Stimulated activated CD4-positive, alpha-beta T cell treated with anti-CD3 and anti-CD28 coated beads, Interleukin-12 subunit alpha, Interleukin-12 subunit beta, amount 100 ng/mL, for 24 hours (primary cell): ENCODE data around the gene PDCD1LG2.
"Not testable (repeated sequence)": the region's sequence is repeated elsewhere in the genome, so short reads cannot be mapped to it uniquely, and the experiment has no call there.

Experiments
- DNase-seq, 2 experiments: peaks; one replicate each; pipeline ENCODE4 v3.0.0-alpha.2; 2020; ENCODE audit warnings: low read depth in 2 of 2

The PDCD1LG2 gene

DNA sequence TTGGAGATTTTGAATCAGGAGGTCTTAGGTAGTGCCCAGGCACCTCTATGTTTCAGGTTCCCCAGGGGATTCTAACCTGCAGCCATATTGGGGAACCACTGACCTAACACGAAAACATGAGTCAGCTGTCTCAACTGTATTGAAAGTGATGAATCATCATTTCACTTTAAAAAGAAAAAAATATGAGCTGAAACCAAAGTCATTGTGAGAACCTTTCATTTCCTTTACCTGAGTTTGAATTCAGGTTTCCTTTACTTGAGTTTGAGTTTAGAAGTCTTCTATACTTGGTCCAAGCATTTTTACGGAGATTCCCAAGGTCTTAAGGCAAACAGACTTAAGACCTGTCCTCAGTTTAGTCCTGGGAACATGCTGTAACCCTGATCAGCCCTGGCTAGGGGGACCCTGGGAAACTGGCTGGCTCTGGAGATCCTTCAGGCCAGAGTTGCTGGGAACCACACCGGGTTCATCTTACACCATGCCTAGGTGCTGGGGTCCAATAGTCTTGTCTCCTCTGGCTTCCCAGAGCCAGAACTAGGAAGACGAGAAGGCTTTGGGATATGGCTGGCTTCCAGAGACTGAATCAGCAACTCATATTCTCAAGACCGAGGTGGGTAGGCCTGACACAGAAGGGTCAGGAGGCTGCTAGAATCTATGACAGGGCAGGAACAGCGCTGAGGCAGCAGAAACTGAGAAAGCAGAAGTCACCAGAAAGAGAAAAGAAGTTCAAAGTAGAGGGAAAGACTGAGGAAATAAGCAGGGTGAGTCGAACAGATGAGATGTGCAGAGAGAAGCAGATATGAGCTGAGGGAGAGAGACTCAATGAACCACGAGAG, 16.4 kb upstream of the PDCD1LG2 start:
- DNase-seq: no peak

GRCh38 chr9:5494765-5495164, 15.6 kb upstream of the PDCD1LG2 start:
- DNase-seq: not testable (repeated sequence)

- DNase-seq: no peak
These were observed 11.2 kb upstream of the PDCD1LG2 start for GRCh38 chr9:5499157-5499556.

DNA sequence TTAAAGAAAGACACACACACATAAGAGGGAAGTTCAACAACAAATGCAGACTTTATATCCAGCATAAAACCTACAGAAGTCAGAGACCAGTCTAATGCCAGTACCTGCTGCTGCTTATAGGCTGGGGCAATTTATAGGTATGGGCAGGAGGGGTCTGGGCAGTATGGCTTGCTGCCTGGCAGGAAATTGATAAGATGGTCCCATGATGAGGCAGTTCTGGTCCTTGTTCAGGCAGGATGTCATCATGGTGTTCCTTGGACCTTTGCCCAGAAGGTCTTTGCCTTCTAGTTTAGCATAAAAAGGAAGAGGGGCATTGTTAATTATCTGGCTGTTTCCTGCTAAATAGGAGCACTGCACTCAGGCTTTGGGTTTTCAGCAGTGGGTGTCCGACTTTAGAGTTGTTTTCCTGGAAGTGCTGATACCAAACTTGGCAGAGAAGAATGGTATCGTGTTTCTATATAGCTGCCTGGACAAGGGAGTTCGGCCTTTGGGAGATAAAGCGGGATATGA, 10.4 kb upstream of the PDCD1LG2 start:
- DNase-seq: no peak

GRCh38 chr9:5500441-5501235, 9.7 kb upstream of the PDCD1LG2 start:
- DNase-seq: no peak

GRCh38 chr9:5502553-5502952, 7.8 kb upstream of the PDCD1LG2 start:
- no peak for DNase-seq

DNA sequence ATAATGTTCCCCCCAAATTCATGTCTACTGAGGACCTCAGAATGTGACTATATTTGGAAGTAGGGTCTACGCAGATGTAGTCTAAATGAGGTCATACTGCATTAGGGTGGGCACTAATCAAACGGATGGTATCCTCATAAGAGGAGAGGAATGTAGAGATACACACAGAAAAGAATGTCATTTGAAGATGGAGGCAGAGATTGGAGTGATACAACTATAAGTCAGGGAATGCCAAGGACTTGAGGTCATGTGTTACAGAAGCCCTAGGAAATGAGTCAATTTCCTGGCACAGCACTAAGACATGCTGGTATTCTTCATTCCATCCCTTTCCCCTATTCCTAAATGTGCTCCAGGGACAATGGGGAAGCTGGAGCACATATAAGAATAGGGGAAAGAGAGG, 758 bp upstream of the PDCD1LG2 start:
- no peak for DNase-seq

DNA sequence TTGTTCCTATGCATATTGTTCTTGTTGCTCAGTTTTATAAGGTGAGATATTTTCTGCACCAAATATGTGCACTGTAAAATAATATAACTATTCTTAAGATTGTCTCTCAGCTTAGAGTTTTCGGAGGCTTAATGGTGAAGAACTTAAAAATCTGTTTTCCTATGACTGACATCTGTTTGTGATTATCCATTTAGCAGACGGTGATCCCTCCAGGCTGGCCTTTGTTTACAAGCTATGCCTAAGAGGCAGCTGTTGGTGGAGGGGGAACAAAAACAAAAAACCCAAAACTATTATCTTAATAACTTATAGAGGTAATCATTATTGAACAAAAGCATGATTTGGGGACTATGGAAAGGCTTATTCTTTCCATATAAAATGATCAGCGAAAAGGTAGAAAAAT, 658 bp downstream of the PDCD1LG2 start:
- DNase-seq: no peak

DNA sequence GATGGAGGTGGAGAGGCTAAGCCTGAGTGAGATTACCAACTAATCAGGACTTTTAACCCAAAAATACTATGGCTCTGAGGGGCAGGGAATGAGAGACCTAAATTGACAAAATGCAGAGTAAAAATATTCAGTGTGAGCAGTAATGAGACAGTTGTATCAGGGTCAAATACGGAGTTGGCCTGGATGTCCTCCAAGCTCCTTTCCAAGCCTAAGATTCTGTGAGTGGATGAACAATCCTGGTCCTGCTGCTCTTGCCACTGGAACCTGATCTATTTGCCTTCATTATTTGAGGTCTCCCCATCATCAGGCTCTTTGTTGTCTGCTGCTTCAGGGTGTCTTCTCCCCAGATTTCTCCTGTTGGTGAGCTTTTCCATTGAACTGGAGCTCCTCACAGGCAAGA, 1.1 kb downstream of the PDCD1LG2 start:
- DNase-seq: no peak

- DNase-seq: no peak
These were observed 1.7 kb downstream of the PDCD1LG2 start for GRCh38 chr9:5511935-5512580.

DNA sequence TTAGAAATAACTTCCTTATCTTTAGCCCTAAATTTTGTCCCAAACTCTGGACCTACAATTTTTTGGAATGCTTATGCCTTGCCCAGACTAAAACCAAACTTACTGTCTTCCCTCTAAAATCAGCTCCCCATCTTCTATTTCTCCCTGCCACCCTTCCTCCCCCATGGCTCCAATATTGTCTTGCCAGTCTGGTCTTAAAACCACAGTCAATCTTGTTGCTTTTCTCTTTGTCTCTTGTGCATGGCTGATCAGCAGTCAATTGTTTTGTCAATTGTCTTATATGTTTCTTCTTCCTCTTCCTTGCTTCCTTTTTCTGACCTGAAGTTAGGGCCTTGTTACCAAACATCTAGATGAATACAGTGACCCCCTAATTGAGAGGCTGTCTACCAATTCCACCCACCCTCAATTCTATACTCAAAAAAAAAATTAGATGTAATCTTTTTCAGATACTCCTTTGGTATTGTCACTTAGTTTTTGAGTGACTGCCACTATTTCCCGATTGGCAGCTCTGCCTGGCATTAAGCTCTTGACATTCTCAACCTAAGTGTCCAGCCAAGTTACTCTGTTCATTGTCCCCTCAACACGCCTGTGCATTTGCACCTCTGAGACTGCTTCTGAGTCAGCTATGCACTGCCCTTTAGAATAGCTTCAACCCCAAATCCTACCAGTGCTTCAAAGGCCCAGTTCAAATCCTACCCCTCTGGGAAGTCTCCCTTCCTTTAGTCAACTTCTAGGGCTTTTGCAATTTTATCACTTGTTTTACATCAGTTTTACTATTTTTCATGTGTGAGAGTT, 2.5 kb downstream of the PDCD1LG2 start:
- DNase-seq: no peak

DNA sequence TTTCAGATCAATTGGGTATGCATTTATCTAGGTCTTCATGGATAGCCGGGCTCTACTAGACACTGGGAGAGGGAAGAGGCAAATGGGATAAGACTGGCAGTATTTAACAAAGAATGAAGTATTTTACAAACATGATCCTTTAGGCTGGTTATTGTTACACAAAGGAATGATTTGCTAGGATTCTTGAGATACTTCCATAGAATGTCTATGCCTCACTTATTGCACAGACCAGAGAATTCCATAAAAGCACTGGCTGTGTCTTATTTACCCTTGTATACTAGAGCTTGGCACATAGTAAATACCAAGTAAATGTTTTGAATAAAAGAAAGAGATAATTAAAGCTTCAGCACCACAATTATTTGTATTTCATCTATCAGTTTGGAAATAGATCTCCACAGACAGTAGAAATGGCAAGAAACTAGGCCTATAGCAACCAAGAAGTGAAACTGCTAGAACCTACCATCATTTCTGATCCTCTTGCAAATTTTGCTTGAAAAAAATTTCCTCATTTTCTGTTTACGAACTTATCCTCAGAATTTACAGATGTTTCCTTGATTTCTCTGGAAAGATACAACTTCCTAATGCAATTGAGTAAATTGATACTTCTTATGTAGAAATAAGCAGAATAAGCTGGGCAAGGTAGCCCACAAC, 3.8 kb downstream of the PDCD1LG2 start:
- no peak for DNase-seq

- DNase-seq: no peak
These were observed 4.4 kb downstream of the PDCD1LG2 start for GRCh38 chr9:5514617-5515260.

GRCh38 chr9:5515261-5515650, 4.9 kb downstream of the PDCD1LG2 start:
- DNase-seq: no peak

GRCh38 chr9:5516453-5517220, 6.3 kb downstream of the PDCD1LG2 start:
- no peak for DNase-seq

GRCh38 chr9:5518171-5518936, 8.0 kb downstream of the PDCD1LG2 start:
- no peak for DNase-seq

- DNase-seq: peak in 1 of 2 experiments; percentile 36
These were observed 8.6 kb downstream of the PDCD1LG2 start for GRCh38 chr9:5518937-5519319.

DNA sequence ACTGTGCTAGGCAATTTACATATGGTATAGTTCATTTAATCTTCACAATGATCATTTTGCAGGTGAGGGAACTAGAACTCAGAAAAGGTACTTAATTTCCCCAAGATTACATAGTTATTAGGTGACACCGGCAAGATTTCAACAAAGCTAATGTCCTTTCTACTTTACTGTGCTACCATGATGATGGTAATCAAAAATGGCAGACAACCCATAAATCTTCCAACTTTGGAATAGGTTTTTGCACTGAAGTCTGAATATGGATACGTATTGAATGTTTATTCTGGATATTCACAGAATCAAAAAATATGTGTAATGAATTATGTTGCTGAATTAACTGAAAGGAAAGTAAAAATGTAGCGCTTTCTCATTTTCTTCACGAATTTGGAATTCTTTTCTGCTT, 13.8 kb downstream of the PDCD1LG2 start:
- no peak for DNase-seq

GRCh38 chr9:5529683-5530221, 19.4 kb downstream of the PDCD1LG2 start:
- no peak for DNase-seq
